SIG-M5 treated with dmso at 0.1 percent for 504 hours (cell line): Measurements from ENCODE around the gene FAM170B.
A peak's percentile ranks its signal among the peaks of the same experiment; 100 is the strongest.

Source experiments
- DNase-seq: peaks from one replicate; lab custom pipeline; 2025; ENCODE audit not compliant: unreplicated experiment; lab: John Stamatoyannopoulos, UW

Gene FAM170B

DNA sequence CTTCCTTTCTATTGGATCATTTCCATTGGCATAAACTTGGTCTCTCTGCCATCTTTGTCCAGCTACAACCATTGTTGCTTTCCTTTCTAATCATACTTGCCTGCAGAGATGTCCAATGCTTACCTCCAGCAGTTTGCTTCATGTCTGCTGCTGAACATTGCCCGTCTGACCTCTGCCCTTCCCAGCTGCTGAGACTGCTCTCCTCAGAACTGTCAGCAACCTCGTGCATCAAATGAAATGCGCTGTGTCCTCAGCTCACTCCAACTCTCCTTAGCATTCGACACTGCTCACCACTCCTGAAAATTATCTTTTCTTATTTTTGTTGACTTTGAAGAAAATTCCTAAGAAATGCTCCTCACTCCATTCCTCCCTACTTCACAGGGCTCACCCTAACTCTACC lies 5.0 kb downstream of the FAM170B start:
- no peak for DNase-seq

DNA sequence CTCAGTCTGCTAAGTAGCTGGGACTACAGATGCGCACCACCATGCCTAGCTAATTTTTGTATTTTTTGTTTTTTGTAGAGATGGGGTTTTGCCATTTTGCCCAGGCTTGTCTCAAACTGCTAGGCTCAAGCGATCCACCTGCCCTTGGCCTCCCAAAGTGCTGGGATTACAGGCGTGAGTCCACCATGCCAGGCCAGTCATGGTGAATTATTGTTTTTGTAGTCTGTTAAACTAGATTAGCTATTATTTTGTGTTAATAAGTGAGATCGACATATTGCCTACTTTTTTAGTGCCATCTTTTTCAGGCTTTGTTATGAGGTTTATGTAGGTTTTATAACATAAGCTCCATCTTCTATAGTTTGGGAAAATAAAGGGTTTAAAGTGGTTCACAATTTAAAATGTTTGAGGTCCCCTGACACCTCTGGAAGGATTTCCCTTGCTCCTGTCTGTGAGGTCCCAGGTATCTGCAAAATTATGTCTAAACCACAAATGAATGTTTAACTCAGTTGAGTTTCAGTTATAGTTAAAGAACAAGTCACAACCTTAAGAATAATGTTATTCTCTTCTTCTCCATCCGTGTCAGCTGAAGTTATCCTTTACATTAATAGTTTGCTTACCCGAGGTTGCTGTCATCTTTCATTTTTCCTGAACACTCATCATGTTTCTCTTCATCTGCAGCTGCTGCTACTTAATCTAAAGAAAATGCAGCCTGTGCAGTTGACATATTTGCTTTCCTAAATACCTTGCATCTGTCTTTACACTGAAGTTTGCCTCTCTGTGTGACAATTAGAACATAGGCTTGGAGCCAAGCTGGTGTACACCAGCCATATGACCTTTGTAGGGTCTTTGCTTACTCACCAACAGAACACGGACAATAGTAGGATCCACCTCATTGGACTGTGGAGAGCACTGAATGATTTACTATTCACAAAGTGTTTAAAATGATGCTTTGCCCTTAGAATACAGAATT lies 9.6 kb downstream of the FAM170B start:
- no peak for DNase-seq

DNA sequence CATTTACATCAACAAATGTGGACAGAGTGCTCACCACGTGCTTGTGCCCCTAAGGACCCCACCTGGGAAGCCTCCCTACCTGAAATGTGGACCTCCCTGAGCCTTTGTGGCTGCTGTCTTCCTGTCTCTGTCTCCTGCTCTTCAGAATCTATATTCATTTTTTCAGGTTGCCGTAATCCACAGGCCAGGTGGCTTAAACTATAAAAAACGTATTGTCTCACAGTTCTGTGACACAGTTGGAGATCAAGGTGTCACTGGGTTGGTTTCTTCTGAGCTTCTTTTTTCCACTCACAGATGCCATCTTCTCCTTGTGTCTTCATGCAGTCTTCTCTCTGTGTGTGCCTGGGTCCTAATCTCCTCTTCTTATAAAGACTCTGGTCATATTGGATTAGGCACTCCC lies 12.9 kb downstream of the FAM170B start:
- no peak for DNase-seq

GRCh38 chr10:49119746-49120145 lies 14.1 kb downstream of the FAM170B start:
- DNase-seq: no peak

- no peak for DNase-seq
These were observed 15.3 kb downstream of the FAM170B start for GRCh38 chr10:49118430-49119074.

- peak; percentile 58 for DNase-seq
These were observed 16.3 kb downstream of the FAM170B start for GRCh38 chr10:49117376-49118070.

DNA sequence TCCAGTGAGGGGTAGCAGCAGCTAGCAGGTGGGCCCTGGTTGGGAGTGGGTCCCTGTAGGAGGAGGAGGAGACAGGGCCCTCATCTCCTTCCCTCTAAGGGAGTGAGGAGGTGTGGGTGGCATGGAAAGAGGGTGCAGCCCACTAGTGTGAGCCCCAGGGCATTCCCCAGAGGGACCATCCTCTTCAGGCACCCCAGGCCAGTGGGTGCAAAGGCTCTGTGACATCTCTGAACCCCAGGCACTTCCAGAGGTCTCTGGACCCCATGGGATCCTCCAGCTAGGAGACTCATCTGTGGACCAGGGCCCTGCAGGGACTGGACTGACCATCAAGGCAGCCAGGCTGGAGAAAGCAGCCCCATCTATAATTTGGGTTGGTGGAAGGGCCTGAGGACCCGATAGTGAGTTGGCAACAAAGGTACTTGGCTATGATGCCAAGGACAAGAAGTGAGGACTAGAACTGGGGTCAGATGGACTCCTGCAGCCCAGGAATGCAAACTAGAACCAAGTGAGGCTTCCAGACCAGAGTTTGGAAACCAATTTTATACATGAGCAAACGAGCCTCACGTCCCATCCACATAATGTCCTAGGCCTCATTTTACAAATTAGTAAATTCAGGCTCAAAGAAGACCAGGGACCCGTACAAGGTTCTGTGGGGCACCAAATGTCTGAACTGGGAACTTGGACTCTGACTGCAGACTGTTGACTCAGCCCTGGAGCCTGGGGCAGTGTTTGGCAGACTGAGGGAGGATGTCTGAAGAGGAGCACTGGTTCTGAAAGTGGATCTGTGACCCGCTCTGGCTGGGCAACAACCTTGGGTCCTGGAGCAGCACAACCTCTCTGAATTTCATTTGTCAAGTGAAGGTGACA lies 17.1 kb downstream of the FAM170B start:
- DNase-seq: no peak

DNA sequence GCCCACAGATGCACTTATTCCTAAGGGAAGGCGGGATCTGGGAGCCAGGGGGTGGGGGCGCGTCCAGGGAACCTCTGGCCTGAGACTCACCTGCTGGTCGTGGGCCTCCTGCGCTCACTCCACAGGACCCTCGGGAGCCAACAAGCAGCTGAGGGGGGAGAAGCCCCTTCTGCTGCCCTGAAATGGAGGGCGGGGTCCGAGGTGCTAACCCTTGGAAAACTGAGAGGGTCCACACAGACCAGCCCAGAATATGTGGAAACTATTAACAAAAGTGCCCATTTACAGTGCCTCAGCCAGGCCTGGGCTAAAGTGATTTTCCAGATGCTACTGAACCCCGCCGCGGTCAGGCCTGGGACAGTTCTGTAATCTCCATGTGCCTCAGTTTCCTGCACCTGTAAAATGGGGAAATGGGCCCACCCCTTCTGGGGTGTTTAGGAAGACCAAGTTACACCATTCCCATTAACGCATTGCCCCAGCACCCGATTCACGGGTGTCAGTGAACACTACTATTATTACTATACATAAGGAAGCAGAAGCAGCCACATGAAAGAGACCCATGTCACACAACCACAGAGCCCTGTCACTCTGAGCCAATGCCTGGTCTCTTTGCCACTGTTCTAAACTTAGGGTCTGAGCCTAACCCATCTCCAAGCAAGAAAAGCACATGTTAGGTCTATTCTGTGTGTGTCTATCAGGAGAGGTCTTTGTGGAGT lies 17.9 kb downstream of the FAM170B start:
- no peak for DNase-seq

- DNase-seq: no peak
These were observed 18.6 kb downstream of the FAM170B start, which contains the start of gene VSTM4 for GRCh38 chr10:49115015-49115795. Gene VSTM4, minus strand, starts transcription at chr10:49115522. Its CDS starts 37 bp downstream, at chr10:49115485.

DNA sequence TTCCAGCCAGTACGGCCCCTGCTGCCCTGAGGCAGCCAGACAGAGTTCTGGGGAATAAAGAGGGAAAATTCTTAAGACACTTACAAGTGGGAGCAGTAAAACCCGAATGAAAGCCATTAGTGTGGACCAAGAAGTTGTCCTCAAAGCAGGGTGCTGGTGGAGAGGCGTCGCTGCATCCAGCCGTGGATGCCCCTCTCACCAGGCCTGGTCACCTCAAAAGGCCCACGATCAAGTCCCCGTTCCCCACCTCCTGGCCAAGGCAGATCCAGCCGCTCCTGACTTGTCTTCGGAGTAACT lies 19.2 kb downstream of the FAM170B start:
- no peak for DNase-seq

DNA sequence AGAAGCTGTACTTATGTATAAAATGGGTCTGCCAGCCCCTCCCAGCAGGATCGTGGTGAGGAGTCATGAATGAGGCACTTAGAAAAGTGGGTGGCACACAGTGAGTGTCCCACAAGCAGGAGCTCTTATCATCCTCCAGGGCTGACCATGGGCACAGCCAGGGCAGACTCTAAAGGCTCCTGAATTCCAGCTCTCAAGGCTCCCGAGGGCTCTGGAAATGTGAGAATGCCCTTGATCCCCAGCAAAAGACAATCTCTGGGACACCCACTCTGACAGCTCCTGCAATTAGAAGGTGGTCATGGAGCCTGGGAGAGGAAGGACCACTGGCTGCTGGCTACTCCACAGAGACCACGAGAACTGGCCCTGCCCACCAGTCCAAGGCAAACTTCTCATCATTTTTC lies 20.1 kb downstream of the FAM170B start:
- no peak for DNase-seq

DNA sequence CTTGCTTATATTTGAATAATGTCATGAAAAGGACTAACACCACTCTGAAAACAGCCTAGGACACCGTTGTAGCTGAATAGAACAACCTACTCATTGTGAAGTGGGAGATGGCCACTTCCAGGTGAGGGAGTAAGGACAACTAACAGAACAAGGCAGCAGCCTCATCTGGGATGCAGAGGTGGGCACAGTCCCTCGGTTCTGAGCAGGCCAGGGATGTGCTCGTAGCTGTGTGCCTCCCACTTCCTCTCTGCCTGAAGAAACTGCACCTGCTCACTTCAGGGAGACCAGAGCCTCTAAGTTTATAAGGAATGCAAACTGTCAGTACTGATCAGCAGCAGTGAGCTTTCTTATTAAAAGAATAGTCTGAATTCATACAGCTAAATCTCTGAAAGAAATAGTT lies 21.0 kb downstream of the FAM170B start:
- DNase-seq: no peak

- DNase-seq: no peak
These were observed 21.7 kb downstream of the FAM170B start for GRCh38 chr10:49112098-49112497.

DNA sequence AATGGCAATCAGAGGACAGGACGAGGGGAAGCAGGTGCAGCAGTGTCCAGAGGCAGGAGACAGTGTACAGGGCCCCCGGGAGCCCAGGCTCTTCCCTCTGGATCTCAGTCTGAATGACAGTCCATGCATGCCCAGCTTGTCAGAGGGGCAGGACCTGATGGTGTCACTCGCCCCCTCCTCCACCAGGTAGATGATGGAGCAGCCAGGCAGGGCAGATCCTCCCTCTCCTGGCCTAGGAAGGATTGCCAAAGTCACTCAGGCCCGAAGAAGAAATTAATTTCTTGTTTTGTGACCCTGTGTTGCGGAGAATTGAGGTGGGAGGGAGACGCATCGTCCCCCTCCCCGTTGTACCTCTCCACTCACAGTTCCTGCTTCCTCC lies 22.5 kb downstream of the FAM170B start:
- DNase-seq: no peak

GRCh38 chr10:49110684-49111319 lies 23.0 kb downstream of the FAM170B start:
- DNase-seq: no peak

GRCh38 chr10:49109669-49110340 lies 24.0 kb downstream of the FAM170B start:
- no peak for DNase-seq

DNA sequence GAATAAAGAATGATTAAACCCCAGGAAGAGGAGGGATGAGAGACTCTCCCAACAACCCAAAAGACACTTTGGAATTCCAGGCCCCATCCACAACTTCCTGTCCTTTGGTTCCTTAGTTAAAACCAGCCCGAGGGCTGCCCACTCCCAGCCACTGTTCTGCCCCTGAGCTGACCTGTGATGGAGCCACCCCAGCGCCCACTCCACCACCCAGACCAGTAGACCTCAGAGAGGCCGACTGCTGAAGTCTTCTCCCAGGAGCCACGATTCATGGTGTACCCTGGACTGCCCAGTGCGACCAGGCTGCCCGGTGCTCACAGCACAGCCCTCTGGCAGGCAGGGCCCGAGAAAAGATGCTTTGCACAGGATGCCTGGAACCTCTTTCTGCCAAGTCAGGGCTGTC lies 25.2 kb downstream of the FAM170B start:
- DNase-seq: no peak

GRCh38 chr10:49107887-49108267 lies 25.9 kb downstream of the FAM170B start:
- no peak for DNase-seq
